HepG2 (cell line): ENCODE results near the gene DTHD1.

Experiments
- CTCF ChIP-seq: sonication (generic); formaldehyde crosslinking; IDR thresholded peaks from 2 replicates; pipeline ENCODE4 v1.5.0; 2020; ENCODE audit warnings: mild to moderate bottlenecking, missing genetic modification reagents, moderate library complexity
- PHB2 ChIP-seq: fragments of 450-650 bp; IDR thresholded peaks from 2 replicates; pipeline ENCODE4 v1.6.1; 2018; ENCODE audit not compliant: partially characterized antibody
- ZZZ3 ChIP-seq: sonication (generic); formaldehyde crosslinking; IDR thresholded peaks from 2 replicates; pipeline ENCODE4 v1.4.0; 2020; ENCODE audit warnings: missing genetic modification reagents, mild to moderate bottlenecking, borderline replicate concordance

- no peak for TF ChIP-seq CTCF
- no peak for TF ChIP-seq PHB2
- TF ChIP-seq ZZZ3 (CRISPR knock-in tag): no peak
Measured at GRCh38 chr4:36312511-36312910, 31.1 kb downstream of the DTHD1 start.
